Measurements from ENCODE around the gene CPNE4.

DNA sequence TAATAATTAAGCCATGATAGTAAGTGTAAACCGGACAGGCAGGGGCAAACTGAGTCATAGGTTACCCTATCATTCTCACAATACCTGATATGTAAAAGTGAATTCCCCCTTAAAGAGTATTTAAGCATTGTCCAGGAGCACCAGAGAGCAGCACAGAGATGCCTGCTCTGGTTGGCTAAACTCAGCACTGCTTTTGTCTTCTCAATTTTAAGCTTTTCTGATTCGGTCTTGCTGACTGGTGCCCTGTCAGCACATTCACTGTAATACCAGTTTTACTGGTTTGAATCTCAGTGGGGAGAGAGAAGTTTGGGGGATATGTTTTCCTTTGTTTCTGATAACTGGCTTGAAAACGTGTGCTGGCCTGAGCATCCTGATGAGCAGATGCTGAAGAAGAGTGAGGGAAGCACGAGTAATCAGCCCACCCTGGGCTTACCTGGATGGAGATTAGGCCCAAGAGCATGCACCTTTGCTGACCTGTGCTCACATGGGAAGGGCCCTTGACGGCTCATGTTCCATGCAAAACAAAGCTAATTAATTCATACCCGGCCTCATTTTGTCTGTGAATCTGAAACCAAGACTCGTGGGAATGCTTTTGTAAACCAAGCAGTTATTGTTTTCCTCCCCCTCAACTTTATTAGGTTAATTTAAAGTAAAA lies 323.6 kb downstream of the CPNE4 start:
- TF ChIP-seq, protein P1, sequence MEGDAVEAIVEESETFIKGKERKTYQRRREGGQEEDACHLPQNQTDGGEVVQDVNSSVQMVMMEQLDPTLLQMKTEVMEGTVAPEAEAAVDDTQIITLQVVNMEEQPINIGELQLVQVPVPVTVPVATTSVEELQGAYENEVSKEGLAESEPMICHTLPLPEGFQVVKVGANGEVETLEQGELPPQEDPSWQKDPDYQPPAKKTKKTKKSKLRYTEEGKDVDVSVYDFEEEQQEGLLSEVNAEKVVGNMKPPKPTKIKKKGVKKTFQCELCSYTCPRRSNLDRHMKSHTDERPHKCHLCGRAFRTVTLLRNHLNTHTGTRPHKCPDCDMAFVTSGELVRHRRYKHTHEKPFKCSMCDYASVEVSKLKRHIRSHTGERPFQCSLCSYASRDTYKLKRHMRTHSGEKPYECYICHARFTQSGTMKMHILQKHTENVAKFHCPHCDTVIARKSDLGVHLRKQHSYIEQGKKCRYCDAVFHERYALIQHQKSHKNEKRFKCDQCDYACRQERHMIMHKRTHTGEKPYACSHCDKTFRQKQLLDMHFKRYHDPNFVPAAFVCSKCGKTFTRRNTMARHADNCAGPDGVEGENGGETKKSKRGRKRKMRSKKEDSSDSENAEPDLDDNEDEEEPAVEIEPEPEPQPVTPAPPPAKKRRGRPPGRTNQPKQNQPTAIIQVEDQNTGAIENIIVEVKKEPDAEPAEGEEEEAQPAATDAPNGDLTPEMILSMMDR (conservative IDR thresholded peaks at IDR 0.05; ENCODE audit: low read depth, low read length) = no peak
- no peak for TF ChIP-seq EZH2 (IDR thresholded peaks at IDR 0.05; ENCODE audit: low read length, unreplicated experiment)
